Breast epithelium (tissue), 3 donors: ENCODE data around the gene VAMP4.
"Not testable (repeated sequence)": the region's sequence is repeated elsewhere in the genome, so short reads cannot be mapped to it uniquely, and the experiment has no call there.

ENCODE experiments used
- CTCF ChIP-seq, 3 donors: fragments of 450-650 bp; IDR thresholded peaks; one replicate each; pipeline ENCODE4 v1.5.1; 2016 to 2017; ENCODE audit warnings: antibody characterized with exemption in 3 of 3, mild to moderate bottlenecking in 3 of 3, moderate library complexity in 3 of 3
- POLR2A ChIP-seq: fragments of 450-650 bp; IDR thresholded peaks from one replicate; pipeline ENCODE4 v1.6.1; 2016; ENCODE audit warnings: antibody characterized with exemption, mild to moderate bottlenecking, moderate library complexity

DNA sequence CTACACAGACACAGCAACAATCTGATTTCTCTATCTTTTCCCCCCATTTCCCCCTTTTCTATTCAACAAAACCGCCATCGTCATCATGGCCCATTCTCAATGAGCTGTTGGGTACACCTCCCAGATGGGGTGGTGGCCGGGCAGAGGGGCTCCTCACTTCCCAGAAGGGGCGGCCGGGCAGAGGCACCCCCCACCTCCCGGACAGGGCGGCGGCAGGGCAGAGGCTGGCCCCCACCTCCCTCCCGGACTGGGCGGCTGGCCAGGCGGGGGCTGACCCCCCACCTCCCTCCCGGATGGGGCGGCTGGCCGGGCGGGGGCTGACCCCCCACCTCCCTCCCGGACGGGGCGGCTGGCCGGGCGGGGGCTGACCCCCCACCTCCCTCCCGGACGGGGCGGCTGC lies 48.3 kb downstream of the VAMP4 start:
- TF ChIP-seq CTCF (IDR thresholded peaks at IDR 0.05); POLR2A: not testable (repeated sequence)
